KMS-11 (cell line): ENCODE results near the gene ISG15.
A peak's percentile ranks its signal among the peaks of the same experiment; 100 is the strongest.
"Not testable (repeated sequence)": the region's sequence is repeated elsewhere in the genome, so short reads cannot be mapped to it uniquely, and the experiment has no call there.

Experiments
- H2AFZ ChIP-seq: fragments of 200-600 bp; sonication (generic); 2 replicates; pipeline ENCODE4 v1.6.1; 2016; ENCODE audit warnings: antibody characterized with exemption, mixed run types, low read depth
- H3K27ac ChIP-seq: fragments of 200-600 bp; sonication (generic); 2 replicates; pipeline ENCODE4 v1.6.1; 2016; ENCODE audit warnings: mild to moderate bottlenecking, mixed run types
- H3K27me3 ChIP-seq: fragments of 200-600 bp; sonication (generic); 2 replicates; pipeline ENCODE4 v1.6.1; 2017; ENCODE audit warnings: mild to moderate bottlenecking, low read depth, mixed run types, moderate library complexity; ENCODE audit not compliant: insufficient read depth
- H3K36me3 ChIP-seq: fragments of 200-600 bp; sonication (generic); 2 replicates; pipeline ENCODE4 v1.6.1; 2017; ENCODE audit warnings: mild to moderate bottlenecking, mixed run types; ENCODE audit not compliant: insufficient read depth
- H3K4me1 ChIP-seq: fragments of 200-600 bp; sonication (generic); 2 replicates; pipeline ENCODE4 v1.6.1; 2016; ENCODE audit warnings: mild to moderate bottlenecking, low read depth, mixed run types; ENCODE audit not compliant: poor library complexity, severe bottlenecking
- H3K4me2 ChIP-seq: fragments of 200-600 bp; sonication (generic); 2 replicates; pipeline ENCODE4 v1.7.0; 2016; ENCODE audit warnings: mild to moderate bottlenecking, mixed run types
- H3K4me3 ChIP-seq: fragments of 200-600 bp; sonication (generic); IDR thresholded peaks from 2 replicates; pipeline ENCODE4 v1.6.1; 2017; ENCODE audit warnings: low read depth, low read length, mixed read lengths; ENCODE audit not compliant: insufficient read depth
- H3K79me2 ChIP-seq: fragments of 200-600 bp; sonication (generic); 2 replicates; pipeline ENCODE4 v1.6.1; 2016; ENCODE audit warnings: low read depth, mixed run types; ENCODE audit not compliant: insufficient read depth
- H3K9ac ChIP-seq: fragments of 200-600 bp; sonication (generic); 2 replicates; pipeline ENCODE4 v1.6.1; 2016; ENCODE audit warnings: mild to moderate bottlenecking, mixed run types
- H4K20me1 ChIP-seq: fragments of 200-600 bp; sonication (generic); 2 replicates; pipeline ENCODE4 v1.6.1; 2016; ENCODE audit warnings: mild to moderate bottlenecking, mixed run types; ENCODE audit not compliant: insufficient read depth
- TF ChIP-seq, protein P1 (sequence below): fragments of 200-600 bp; sonication (generic); conservative IDR thresholded peaks from 2 replicates; pipeline ENCODE4 v1.6.1; 2017; ENCODE audit warnings: low read depth, mild to moderate bottlenecking, antibody characterized with exemption, low read length, moderate library complexity, mixed read lengths

The ISG15 gene

DNA sequence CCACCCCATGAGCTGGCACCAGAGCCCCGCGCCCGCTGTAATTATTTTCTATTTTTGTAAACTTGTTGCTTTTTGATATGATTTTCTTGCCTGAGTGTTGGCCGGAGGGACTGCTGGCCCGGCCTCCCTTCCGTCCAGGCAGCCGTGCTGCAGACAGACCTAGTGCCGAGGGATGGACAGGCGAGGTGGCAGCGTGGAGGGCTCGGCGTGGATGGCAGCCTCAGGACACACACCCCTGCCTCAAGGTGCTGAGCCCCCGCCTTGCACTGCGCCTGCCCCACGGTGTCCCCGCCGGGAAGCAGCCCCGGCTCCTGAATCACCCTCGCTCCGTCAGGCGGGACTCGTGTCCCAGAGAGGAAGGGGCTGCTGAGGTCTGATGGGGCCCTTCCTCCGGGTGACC is 41.7 kb downstream of the ISG15 start:
- no peak overlapping the region for H3K9ac ChIP-seq
- H3K79me2 ChIP-seq, result no peaks in the 10 kb centered on the region
- TF ChIP-seq, protein P1, sequence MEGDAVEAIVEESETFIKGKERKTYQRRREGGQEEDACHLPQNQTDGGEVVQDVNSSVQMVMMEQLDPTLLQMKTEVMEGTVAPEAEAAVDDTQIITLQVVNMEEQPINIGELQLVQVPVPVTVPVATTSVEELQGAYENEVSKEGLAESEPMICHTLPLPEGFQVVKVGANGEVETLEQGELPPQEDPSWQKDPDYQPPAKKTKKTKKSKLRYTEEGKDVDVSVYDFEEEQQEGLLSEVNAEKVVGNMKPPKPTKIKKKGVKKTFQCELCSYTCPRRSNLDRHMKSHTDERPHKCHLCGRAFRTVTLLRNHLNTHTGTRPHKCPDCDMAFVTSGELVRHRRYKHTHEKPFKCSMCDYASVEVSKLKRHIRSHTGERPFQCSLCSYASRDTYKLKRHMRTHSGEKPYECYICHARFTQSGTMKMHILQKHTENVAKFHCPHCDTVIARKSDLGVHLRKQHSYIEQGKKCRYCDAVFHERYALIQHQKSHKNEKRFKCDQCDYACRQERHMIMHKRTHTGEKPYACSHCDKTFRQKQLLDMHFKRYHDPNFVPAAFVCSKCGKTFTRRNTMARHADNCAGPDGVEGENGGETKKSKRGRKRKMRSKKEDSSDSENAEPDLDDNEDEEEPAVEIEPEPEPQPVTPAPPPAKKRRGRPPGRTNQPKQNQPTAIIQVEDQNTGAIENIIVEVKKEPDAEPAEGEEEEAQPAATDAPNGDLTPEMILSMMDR, result no peak
- H3K27ac ChIP-seq, result no peak overlapping the region
- H4K20me1 ChIP-seq, result no peaks in the 10 kb centered on the region
- H3K4me2 ChIP-seq, result no peak overlapping the region
- H3K4me3 ChIP-seq, result no peak overlapping the region
- peaks cover 80% of the 10 kb centered on the region for H3K27me3 ChIP-seq
- no peak overlapping the region for H2AFZ ChIP-seq
- H3K36me3 ChIP-seq, result no peaks in the 10 kb centered on the region
- H3K4me1 ChIP-seq, result peaks cover 7% of the 10 kb centered on the region

DNA sequence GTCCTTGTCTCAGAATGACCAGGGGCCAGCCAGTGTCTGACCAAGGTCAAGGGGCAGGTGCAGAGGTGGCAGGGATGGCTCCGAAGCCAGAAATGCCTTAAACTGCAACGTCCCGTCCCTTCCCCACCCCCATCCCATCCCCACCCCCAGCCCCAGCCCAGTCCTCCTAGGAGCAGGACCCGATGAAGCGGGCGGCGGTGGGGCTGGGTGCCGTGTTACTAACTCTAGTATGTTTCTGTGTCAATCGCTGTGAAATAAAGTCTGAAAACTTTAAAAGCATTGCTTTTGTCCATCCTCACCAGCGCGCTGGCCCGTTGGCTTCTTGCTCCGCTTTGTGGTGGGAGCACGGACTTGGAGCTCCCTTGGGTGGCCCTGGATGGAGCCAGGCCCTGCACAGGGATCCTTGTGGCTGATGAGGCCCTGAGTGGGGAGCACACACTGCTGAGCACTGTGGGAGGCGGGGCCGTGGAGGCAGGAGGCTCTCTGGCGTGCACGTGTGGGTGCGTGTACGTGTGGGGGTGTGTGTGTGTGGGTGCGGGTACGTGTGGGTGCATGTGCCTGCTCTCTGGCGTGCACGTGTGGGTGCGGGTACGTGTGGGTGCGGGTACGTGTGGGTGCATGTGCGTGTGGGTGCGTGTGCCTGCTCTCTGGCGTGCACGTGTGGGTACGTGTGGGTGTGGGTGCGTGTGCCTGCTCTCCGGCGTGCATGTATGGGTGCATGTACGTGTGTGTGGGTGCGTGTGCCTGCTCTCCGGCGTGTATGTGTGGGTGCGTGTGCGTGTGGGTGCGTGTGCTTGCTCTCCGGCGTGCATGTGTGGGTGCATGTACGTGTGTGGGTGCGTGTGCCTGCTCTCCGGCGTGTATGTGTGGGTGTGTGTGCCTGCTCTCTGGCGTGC is 42.8 kb downstream of the ISG15 start:
- peaks cover 11% of the 10 kb centered on the region for H3K4me1 ChIP-seq
- no peak overlapping the region for H3K27ac ChIP-seq
- TF ChIP-seq, protein P1, result no peak

DNA sequence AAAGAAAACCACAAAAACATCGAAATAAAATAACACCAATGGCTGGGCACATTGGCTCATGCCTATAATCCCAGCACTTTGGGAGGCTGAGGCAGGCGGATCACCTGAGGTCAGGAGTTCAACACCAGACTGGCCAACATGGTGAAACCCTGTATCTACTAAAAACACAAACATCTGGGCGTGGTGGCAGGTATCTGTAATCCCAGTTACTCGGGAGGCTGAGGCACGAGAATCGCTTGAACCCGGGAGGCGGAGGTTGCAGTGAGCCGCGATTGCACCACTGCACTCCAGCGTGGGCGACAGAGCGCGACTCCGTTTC is 44.4 kb downstream of the ISG15 start:
- H3K36me3 ChIP-seq, H3K4me3 ChIP-seq, H3K9ac ChIP-seq, H4K20me1 ChIP-seq, H3K4me2 ChIP-seq, H2AFZ ChIP-seq, H3K79me2 ChIP-seq, H3K27ac ChIP-seq: not testable (repeated sequence)
- Histone ChIP-seq H3K4me1 (peaks cover 21% of the 10 kb centered on the region), H3K27me3 (peaks cover 84% of the 10 kb centered on the region)

More for the DNA sequence above, 42.8 kb downstream of the ISG15 start:
- H3K27me3 ChIP-seq, result peaks cover 85% of the 10 kb centered on the region
- H2AFZ ChIP-seq, result no peak overlapping the region
- H3K36me3 ChIP-seq, result no peaks in the 10 kb centered on the region
- H4K20me1 ChIP-seq, result no peaks in the 10 kb centered on the region
- H3K79me2 ChIP-seq, result no peaks in the 10 kb centered on the region
- no peak overlapping the region for H3K4me3 ChIP-seq
- H3K9ac ChIP-seq, result no peak overlapping the region
- H3K4me2 ChIP-seq, result no peak overlapping the region

DNA sequence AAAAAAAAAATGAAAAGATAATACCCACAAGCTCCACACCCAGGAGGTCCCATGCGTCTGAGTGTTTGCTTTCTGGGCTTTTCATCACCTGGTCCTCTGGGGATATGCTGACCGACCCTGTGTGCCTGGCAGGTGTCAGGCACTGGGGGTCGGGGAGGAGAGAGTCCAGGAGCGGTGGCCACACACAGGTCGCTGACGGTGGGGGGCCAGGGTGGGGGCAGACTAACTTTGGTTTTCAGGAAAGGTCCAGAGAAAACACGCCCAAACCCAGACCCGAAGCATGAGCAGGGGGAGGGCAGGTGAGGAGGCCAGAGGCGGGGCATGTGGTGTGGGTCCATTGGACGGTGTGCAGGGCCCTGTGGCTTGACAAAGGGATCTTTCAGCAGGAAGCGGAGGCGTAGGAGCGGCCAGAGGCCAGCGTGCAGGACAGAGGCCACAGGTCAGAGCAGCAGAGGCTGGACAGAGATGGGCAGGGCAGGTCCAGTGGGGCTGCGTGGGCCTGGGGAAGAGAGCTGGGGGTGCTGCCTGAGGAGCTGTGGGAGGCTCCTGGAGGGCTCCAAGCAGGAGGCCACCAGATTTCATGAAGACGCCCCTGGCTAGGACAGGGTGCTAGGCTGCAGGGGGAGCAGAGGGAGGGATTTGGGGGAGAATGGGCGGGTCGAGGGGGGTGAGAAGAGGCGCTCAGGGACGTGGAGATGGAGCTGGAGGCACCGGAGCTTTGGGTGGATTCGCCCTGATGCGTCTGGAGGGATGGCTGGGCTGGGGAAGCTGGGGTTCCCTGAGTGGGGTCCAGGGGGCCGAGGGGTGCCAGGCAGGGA is 45.0 kb downstream of the ISG15 start:
- TF ChIP-seq, protein P1, result no peak
- H2AFZ ChIP-seq, result no peak overlapping the region
- H3K36me3 ChIP-seq, result no peaks in the 10 kb centered on the region
- no peaks in the 10 kb centered on the region for H4K20me1 ChIP-seq
- peaks cover 84% of the 10 kb centered on the region for H3K27me3 ChIP-seq
- H3K4me1 ChIP-seq, result peaks cover 27% of the 10 kb centered on the region
- no peak overlapping the region for H3K27ac ChIP-seq
- H3K9ac ChIP-seq, result no peak overlapping the region
- H3K4me2 ChIP-seq, result peak overlapping the region; percentile 80; the same call in 1 of the 2 replicates
- no peaks in the 10 kb centered on the region for H3K79me2 ChIP-seq
- H3K4me3 ChIP-seq, result no peak overlapping the region
